Stomach (tissue), 4 donors: ENCODE results near the gene LCN6.

ENCODE experiments used
- EP300 ChIP-seq: sonication (generic); formaldehyde crosslinking; IDR thresholded peaks from one replicate; pipeline ENCODE4 v1.6.1; 2017; ENCODE audit warnings: antibody characterized with exemption
- POLR2A ChIP-seq, 4 donors: fragments of 450-650 bp; IDR thresholded peaks; one replicate each; pipeline ENCODE4 v1.6.1; 2016; ENCODE audit warnings: antibody characterized with exemption in 4 of 4, control low read depth in 2 of 4, mild to moderate bottlenecking in 1 of 4, moderate library complexity in 1 of 4
- POLR2AphosphoS5 ChIP-seq, 3 donors: sonication (generic); formaldehyde crosslinking; IDR thresholded peaks; one replicate each; pipeline ENCODE4 v1.6.1; 2016; ENCODE audit warnings: antibody characterized with exemption in 3 of 3
- TF ChIP-seq, protein P1 (sequence below), 7 experiments: fragments of 450-650 bp in 4 of 7; fragments of 200-600 bp in 3 of 7; sonication (generic) in 3 of 7; IDR thresholded peaks; one replicate each; pipeline ENCODE4 v1.5.1; 2016 to 2019; ENCODE audit warnings: antibody characterized with exemption in 7 of 7, control low read depth in 2 of 7, mild to moderate bottlenecking in 1 of 7

DNA sequence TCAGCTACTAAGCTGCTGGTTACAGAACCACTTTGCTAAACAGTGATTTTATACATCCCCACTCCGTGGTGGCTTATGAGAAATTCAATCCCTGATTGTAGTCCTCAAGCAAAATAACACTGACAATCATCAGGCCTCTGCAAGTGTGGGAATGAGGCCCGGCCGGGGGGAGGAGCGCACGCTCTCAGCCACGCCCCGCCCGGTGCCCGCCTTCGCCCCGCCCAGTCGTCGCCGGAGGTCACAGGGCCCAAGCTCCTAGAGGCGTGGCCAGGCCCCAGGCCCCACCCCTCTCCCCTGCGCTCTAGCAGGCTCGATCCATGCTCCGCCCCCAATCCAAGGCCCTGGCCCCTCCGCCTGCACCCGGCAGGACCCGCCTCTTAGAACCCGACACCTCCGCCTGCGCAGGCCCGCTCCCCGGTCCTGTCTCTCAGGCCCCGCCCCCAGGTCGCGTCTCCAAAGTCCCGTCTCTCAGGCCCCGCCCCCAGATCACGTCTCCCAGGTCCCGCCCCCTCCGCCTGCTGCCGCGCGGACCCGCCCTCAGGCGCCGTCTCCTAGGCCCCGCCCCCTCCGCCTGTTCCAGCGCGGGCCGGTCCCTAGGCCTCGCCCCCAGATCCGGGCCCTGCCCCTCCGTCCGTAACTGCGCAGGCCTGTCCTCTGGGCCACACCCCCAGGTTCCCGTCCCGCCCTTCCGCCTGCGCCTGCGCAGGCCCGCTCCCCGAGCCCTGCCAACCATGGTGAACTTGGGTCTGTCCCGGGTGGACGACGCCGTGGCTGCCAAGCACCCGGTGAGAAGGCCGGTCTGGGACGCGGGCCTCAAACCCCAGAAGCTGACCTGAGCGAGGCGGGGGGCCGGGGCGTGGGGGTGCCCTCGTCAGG, 42.6 kb upstream of the LCN6 start, which contains the start of gene TMEM141:
- TF ChIP-seq POLR2A (IDR thresholded peaks at IDR 0.05) (peak in 2 of 4 donors; percentile 46 to 61), EP300 (no peak), POLR2AphosphoS5 (IDR thresholded peaks at IDR 0.05) (peak; percentile 55 to 95 (median 86))
- TF ChIP-seq, protein P1, sequence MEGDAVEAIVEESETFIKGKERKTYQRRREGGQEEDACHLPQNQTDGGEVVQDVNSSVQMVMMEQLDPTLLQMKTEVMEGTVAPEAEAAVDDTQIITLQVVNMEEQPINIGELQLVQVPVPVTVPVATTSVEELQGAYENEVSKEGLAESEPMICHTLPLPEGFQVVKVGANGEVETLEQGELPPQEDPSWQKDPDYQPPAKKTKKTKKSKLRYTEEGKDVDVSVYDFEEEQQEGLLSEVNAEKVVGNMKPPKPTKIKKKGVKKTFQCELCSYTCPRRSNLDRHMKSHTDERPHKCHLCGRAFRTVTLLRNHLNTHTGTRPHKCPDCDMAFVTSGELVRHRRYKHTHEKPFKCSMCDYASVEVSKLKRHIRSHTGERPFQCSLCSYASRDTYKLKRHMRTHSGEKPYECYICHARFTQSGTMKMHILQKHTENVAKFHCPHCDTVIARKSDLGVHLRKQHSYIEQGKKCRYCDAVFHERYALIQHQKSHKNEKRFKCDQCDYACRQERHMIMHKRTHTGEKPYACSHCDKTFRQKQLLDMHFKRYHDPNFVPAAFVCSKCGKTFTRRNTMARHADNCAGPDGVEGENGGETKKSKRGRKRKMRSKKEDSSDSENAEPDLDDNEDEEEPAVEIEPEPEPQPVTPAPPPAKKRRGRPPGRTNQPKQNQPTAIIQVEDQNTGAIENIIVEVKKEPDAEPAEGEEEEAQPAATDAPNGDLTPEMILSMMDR (IDR thresholded peaks at IDR 0.05), result no peak
